ENCODE results near the gene BMP6.

The BMP6 gene

GRCh38 chr6:7911345-7911725 is 185.4 kb downstream of the BMP6 start:
- no peaks in the 10 kb centered on the region for H3K9me3 Mint-ChIP-seq
- no peak overlapping the region for H3K4me3 Mint-ChIP-seq
- no peak overlapping the region for H3K27ac Mint-ChIP-seq
- peaks cover 26% of the 10 kb centered on the region for H3K4me1 Mint-ChIP-seq
- no peaks in the 10 kb centered on the region for H3K27me3 Mint-ChIP-seq
- ATAC-seq, result no peak
- H3K36me3 Mint-ChIP-seq, result no peaks in the 10 kb centered on the region

- Mint-ChIP-seq H3K27me3 (no peaks in the 10 kb centered on the region), H3K9me3 (no peaks in the 10 kb centered on the region), H3K36me3 (no peaks in the 10 kb centered on the region)
Measured at GRCh38 chr6:7912024-7912423, 186.1 kb downstream of the BMP6 start.

GRCh38 chr6:7912736-7913517 is 187.0 kb downstream of the BMP6 start:
- H3K27me3 Mint-ChIP-seq, result no peaks in the 10 kb centered on the region
- no peaks in the 10 kb centered on the region for H3K36me3 Mint-ChIP-seq
- no peak overlapping the region for H3K27ac Mint-ChIP-seq
- H3K4me3 Mint-ChIP-seq, result no peak overlapping the region
- no peaks in the 10 kb centered on the region for H3K9me3 Mint-ChIP-seq
- ATAC-seq, result no peak
- H3K4me1 Mint-ChIP-seq, result peaks cover 29% of the 10 kb centered on the region

More at GRCh38 chr6:7912024-7912423, 186.1 kb downstream of the BMP6 start:
- no peak for ATAC-seq
- peaks cover 26% of the 10 kb centered on the region for H3K4me1 Mint-ChIP-seq
- no peak overlapping the region for H3K27ac Mint-ChIP-seq
- H3K4me3 Mint-ChIP-seq, result no peak overlapping the region

GRCh38 chr6:7914311-7914710 is 188.4 kb downstream of the BMP6 start:
- H3K27me3 Mint-ChIP-seq, result no peaks in the 10 kb centered on the region
- H3K9me3 Mint-ChIP-seq, result no peaks in the 10 kb centered on the region
- peaks cover 29% of the 10 kb centered on the region for H3K4me1 Mint-ChIP-seq
- H3K4me3 Mint-ChIP-seq, result no peak overlapping the region
- no peaks in the 10 kb centered on the region for H3K36me3 Mint-ChIP-seq
- no peak overlapping the region for H3K27ac Mint-ChIP-seq
- ATAC-seq, result no peak

GRCh38 chr6:7914991-7915789 is 189.3 kb downstream of the BMP6 start:
- no peaks in the 10 kb centered on the region for H3K9me3 Mint-ChIP-seq
- no peaks in the 10 kb centered on the region for H3K36me3 Mint-ChIP-seq
- no peak overlapping the region for H3K4me3 Mint-ChIP-seq
- ATAC-seq, result peak; percentile 50
- peaks cover 25% of the 10 kb centered on the region for H3K4me1 Mint-ChIP-seq
- no peak overlapping the region for H3K27ac Mint-ChIP-seq
- H3K27me3 Mint-ChIP-seq, result no peaks in the 10 kb centered on the region

- H3K36me3 Mint-ChIP-seq, result no peaks in the 10 kb centered on the region
- H3K4me3 Mint-ChIP-seq, result peak overlapping the region; percentile 11
- H3K4me1 Mint-ChIP-seq, result peaks cover 19% of the 10 kb centered on the region
- ATAC-seq, result peak; percentile 90
- no peaks in the 10 kb centered on the region for H3K9me3 Mint-ChIP-seq
- no peaks in the 10 kb centered on the region for H3K27me3 Mint-ChIP-seq
- peak overlapping the region; percentile 72 for H3K27ac Mint-ChIP-seq
Measured at GRCh38 chr6:7916959-7917358, 191.1 kb downstream of the BMP6 start.

GRCh38 chr6:7917729-7918128 is 191.8 kb downstream of the BMP6 start:
- ATAC-seq, result no peak
- Mint-ChIP-seq H3K9me3 (no peaks in the 10 kb centered on the region), H3K27me3 (no peaks in the 10 kb centered on the region), H3K4me3 (no peak overlapping the region), H3K36me3 (no peaks in the 10 kb centered on the region), H3K4me1 (peaks cover 19% of the 10 kb centered on the region), H3K27ac (peak overlapping the region; percentile 72)

GRCh38 chr6:7918403-7918802 is 192.5 kb downstream of the BMP6 start:
- H3K27ac Mint-ChIP-seq, result peak overlapping the region; percentile 72
- H3K36me3 Mint-ChIP-seq, result no peaks in the 10 kb centered on the region
- no peak overlapping the region for H3K4me3 Mint-ChIP-seq
- peaks cover 19% of the 10 kb centered on the region for H3K4me1 Mint-ChIP-seq
- H3K9me3 Mint-ChIP-seq, result no peaks in the 10 kb centered on the region
- no peaks in the 10 kb centered on the region for H3K27me3 Mint-ChIP-seq
- ATAC-seq, result no peak

GRCh38 chr6:7919871-7920270 is 194.0 kb downstream of the BMP6 start:
- H3K27me3 Mint-ChIP-seq, result no peaks in the 10 kb centered on the region
- no peak for ATAC-seq
- H3K36me3 Mint-ChIP-seq, result no peaks in the 10 kb centered on the region
- no peak overlapping the region for H3K27ac Mint-ChIP-seq
- no peak overlapping the region for H3K4me3 Mint-ChIP-seq
- H3K4me1 Mint-ChIP-seq, result peaks cover 19% of the 10 kb centered on the region
- H3K9me3 Mint-ChIP-seq, result no peaks in the 10 kb centered on the region

GRCh38 chr6:7920425-7920824 is 194.5 kb downstream of the BMP6 start:
- ATAC-seq, result no peak
- peaks cover 3% of the 10 kb centered on the region for H3K9me3 Mint-ChIP-seq
- H3K4me1 Mint-ChIP-seq, result peaks cover 19% of the 10 kb centered on the region
- H3K27ac Mint-ChIP-seq, result no peak overlapping the region
- no peak overlapping the region for H3K4me3 Mint-ChIP-seq
- no peaks in the 10 kb centered on the region for H3K27me3 Mint-ChIP-seq
- H3K36me3 Mint-ChIP-seq, result peaks cover 3% of the 10 kb centered on the region

- H3K9me3 Mint-ChIP-seq, result peaks cover 5% of the 10 kb centered on the region
- H3K4me1 Mint-ChIP-seq, result peaks cover 19% of the 10 kb centered on the region
- no peak overlapping the region for H3K4me3 Mint-ChIP-seq
- no peak for ATAC-seq
- peaks cover 4% of the 10 kb centered on the region for H3K36me3 Mint-ChIP-seq
- no peaks in the 10 kb centered on the region for H3K27me3 Mint-ChIP-seq
- no peak overlapping the region for H3K27ac Mint-ChIP-seq
Measured at GRCh38 chr6:7921046-7921445, 195.1 kb downstream of the BMP6 start.

- H3K9me3 Mint-ChIP-seq, result peaks cover 5% of the 10 kb centered on the region
- no peaks in the 10 kb centered on the region for H3K27me3 Mint-ChIP-seq
- no peak overlapping the region for H3K27ac Mint-ChIP-seq
- H3K4me1 Mint-ChIP-seq, result peaks cover 17% of the 10 kb centered on the region
- H3K4me3 Mint-ChIP-seq, result no peak overlapping the region
- no peak for ATAC-seq
- H3K36me3 Mint-ChIP-seq, result peaks cover 4% of the 10 kb centered on the region
Measured at GRCh38 chr6:7921632-7922092, 195.8 kb downstream of the BMP6 start.

GRCh38 chr6:7922596-7922995 is 196.7 kb downstream of the BMP6 start:
- Mint-ChIP-seq H3K9me3 (peaks cover 5% of the 10 kb centered on the region), H3K4me3 (no peak overlapping the region), H3K36me3 (peaks cover 4% of the 10 kb centered on the region), H3K4me1 (peaks cover 7% of the 10 kb centered on the region), H3K27ac (no peak overlapping the region), H3K27me3 (no peaks in the 10 kb centered on the region)
- no peak for ATAC-seq

GRCh38 chr6:7924867-7925266 is 199.0 kb downstream of the BMP6 start:
- Mint-ChIP-seq H3K27ac (no peak overlapping the region), H3K9me3 (peaks cover 6% of the 10 kb centered on the region), H3K4me1 (peaks cover 17% of the 10 kb centered on the region), H3K27me3 (no peaks in the 10 kb centered on the region), H3K4me3 (no peak overlapping the region), H3K36me3 (peaks cover 4% of the 10 kb centered on the region)
- ATAC-seq, result no peak
